ENCODE results near the gene IFNA16.
"Not testable (repeated sequence)": the region's sequence is repeated elsewhere in the genome, so short reads cannot be mapped to it uniquely, and the experiment has no call there.

Gene IFNA16

GRCh38 chr9:21194867-21195776 lies 22.0 kb downstream of the IFNA16 start:
- DNase-seq: not testable (repeated sequence)

- DNase-seq: not testable (repeated sequence)
Observed at GRCh38 chr9:21187487-21187886, 29.6 kb downstream of the IFNA16 start, which contains the start of gene IFNA4. IFNA4 (minus strand) TSS chr9:21187587; CDS start chr9:21187531, 56 bp downstream.

GRCh38 chr9:21182810-21183736 lies 34.0 kb downstream of the IFNA16 start:
- not testable (repeated sequence) for DNase-seq

- DNase-seq: no peak
Observed at GRCh38 chr9:21174671-21175070, 42.4 kb downstream of the IFNA16 start.

GRCh38 chr9:21172156-21172555 lies 45.0 kb downstream of the IFNA16 start:
- no peak for DNase-seq

GRCh38 chr9:21171351-21171750 lies 45.8 kb downstream of the IFNA16 start:
- no peak for DNase-seq

- not testable (repeated sequence) for DNase-seq
Observed at GRCh38 chr9:21166560-21166959, 50.6 kb downstream of the IFNA16 start, which contains the start of gene IFNA21. IFNA21 (minus strand) TSS chr9:21166660; CDS start chr9:21166612, 48 bp downstream.

Data from right forelimb (tissue), 1 donor.